ENCODE data around the gene ARHGEF2. TPM values are rescaled to one million over a fixed set of nuclear protein-coding genes. Genes with fewer than 3 reads are reported as not detected.

The ARHGEF2 gene
- total and polyA plus RNA-seq, 2 of the 13 experiments (the other 11 are each of a cell fraction or from before 2014, with no cell fraction given), result 16.1 to 32.1 TPM

- TF ChIP-seq, protein P1, sequence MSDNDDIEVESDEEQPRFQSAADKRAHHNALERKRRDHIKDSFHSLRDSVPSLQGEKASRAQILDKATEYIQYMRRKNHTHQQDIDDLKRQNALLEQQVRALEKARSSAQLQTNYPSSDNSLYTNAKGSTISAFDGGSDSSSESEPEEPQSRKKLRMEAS (IDR thresholded peaks at IDR 0.05), result no peak
- TF ChIP-seq ZNF446 (CRISPR knock-in tag; IDR thresholded peaks at IDR 0.05) (no peak), ZNF572 (CRISPR knock-in tag; IDR thresholded peaks at IDR 0.05) (no peak), DPF2 (CRISPR knock-in tag; IDR thresholded peaks at IDR 0.05; ENCODE audit: borderline replicate concordance, low read depth) (no peak), FOSL2 (CRISPR knock-in tag; IDR thresholded peaks at IDR 0.05) (no peak)
- TF ChIP-seq, protein P2, sequence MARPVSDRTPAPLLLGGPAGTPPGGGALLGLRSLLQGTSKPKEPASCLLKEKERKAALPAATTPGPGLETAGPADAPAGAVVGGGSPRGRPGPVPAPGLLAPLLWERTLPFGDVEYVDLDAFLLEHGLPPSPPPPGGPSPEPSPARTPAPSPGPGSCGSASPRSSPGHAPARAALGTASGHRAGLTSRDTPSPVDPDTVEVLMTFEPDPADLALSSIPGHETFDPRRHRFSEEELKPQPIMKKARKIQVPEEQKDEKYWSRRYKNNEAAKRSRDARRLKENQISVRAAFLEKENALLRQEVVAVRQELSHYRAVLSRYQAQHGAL (CRISPR knock-in tag; IDR thresholded peaks at IDR 0.05; ENCODE audit: not compliant biosample characterization), result no peak
Observed at GRCh38 chr1:155899683-155900082, 78.7 kb downstream of the ARHGEF2 start (continued).

DNA sequence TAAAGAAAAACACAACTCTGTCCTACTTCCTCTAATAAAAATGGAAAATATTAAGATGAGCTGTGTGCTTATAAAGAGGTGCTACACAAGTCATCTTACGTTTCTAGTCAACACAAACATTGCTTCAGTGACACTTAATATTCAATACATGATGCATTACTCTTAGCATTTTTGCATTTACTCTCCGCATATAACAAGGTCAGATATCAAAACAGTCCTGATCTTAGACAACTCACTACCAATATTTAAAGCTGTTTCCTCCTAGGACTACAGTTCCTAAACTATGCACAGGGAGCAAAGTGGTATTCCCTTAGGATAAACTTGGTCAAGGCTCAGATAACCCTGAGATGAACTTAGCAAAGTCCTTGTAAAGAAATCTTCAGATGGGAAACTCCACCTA is 79.5 kb downstream of the ARHGEF2 start:
- POLR2A ChIA-PET, result interaction anchor here (1.1 kb wide), 1 partner anchor 12 kb away, joined by 3 read pairs; the partner anchor contains the start of gene RIT1
- H4K20me1 ChIP-seq (ENCODE audit: insufficient read depth, low read length), result no peaks in the 10 kb centered on the region
- H2AFZ ChIP-seq (ENCODE audit: low read length), result no peak overlapping the region
- no peak overlapping the region for H3K4me3 ChIP-seq (replicated peaks in 1 of 3; ENCODE audit: insufficient read depth in 1 of 3, low read depth in 2 of 3, low read length in 3 of 3)
- in situ Hi-C loops (cut with HindIII; ENCODE audit: extremely low pct_ligation_motif_present, low pct_unique_long_range_greater_than_20kb) (no loop called here), intact Hi-C loops (cut with micrococcal nuclease; ENCODE audit: unreplicated experiment) (loop anchor here (10.0 kb wide), 1 partner anchor 1516 kb away; no protein-coding TSS in a partner anchor)
- WGBS (ENCODE audit: low lambda C conversion rate), result 96% methylated on average over 2 of the region's 2 CpGs
- no TSS peak for BruUV-seq (replicated peaks)
- DNase-seq (ENCODE audit: low spot score) (no peak), ATAC-seq (no peak), FAIRE-seq (no peak)
- CTCF ChIA-PET (ENCODE audit: low intra/inter-chr PET ratio, low total read pairs), result no interaction called here
- H3K27me3 ChIP-seq (ENCODE audit: control insufficient read depth in 1 of 2, insufficient read depth in 2 of 2, low read length in 2 of 2), result no peaks in the 10 kb centered on the region
- no peak overlapping the region for H3K27ac ChIP-seq (ENCODE audit: extremely low read length, insufficient read depth, low read length)
- H3K79me2 ChIP-seq (ENCODE audit: insufficient read depth, low read length), result no peaks in the 10 kb centered on the region
- no peak overlapping the region for H3K4me2 ChIP-seq (ENCODE audit: low read depth, low read length)
- no peak overlapping the region for H3K9ac ChIP-seq (ENCODE audit: insufficient read depth, low read depth, low read length)
- H3K4me1 ChIP-seq (ENCODE audit: insufficient read depth, low read length), result peaks cover 3% of the 10 kb centered on the region
- H3K36me3 ChIP-seq (replicated peaks in 1 of 2; ENCODE audit: control insufficient read depth in 1 of 2, insufficient read depth in 2 of 2, low read length in 2 of 2), result peaks cover 10 to 28% of the 10 kb centered on the region in 2 experiments
- H3K9me3 ChIP-seq (ENCODE audit: low read length), result no peaks in the 10 kb centered on the region
- TF ChIP-seq SPEN (CRISPR knock-in tag; IDR thresholded peaks at IDR 0.05; ENCODE audit: low read depth) (no peak), ADNP (CRISPR knock-in tag; IDR thresholded peaks at IDR 0.05) (no peak), DMTF1 (CRISPR knock-in tag; IDR thresholded peaks at IDR 0.05) (no peak), JARID2 (CRISPR knock-in tag; IDR thresholded peaks at IDR 0.05; ENCODE audit: insufficient replicate concordance) (no peak), ZNF446 (CRISPR knock-in tag; IDR thresholded peaks at IDR 0.05) (no peak), IRX3 (CRISPR knock-in tag; IDR thresholded peaks at IDR 0.05; ENCODE audit: borderline replicate concordance, low read depth) (no peak), CREB3 (CRISPR knock-in tag; IDR thresholded peaks at IDR 0.05) (no peak), ZNF598 (CRISPR knock-in tag; IDR thresholded peaks at IDR 0.05; ENCODE audit: borderline replicate concordance) (no peak), PHF5A (CRISPR knock-in tag; IDR thresholded peaks at IDR 0.05; ENCODE audit: low read depth, unreplicated experiment) (no peak), MBNL3 (CRISPR knock-in tag; conservative IDR thresholded peaks at IDR 0.05) (no peak), STAG1 (CRISPR knock-in tag; IDR thresholded peaks at IDR 0.05) (no peak), ZNF780A (CRISPR knock-in tag; IDR thresholded peaks at IDR 0.05) (no peak), ZNF143 (CRISPR knock-in tag; IDR thresholded peaks at IDR 0.05) (no peak), ZNF839 (CRISPR knock-in tag; IDR thresholded peaks at IDR 0.05; ENCODE audit: borderline replicate concordance) (no peak)
- TF ChIP-seq, protein P3, sequence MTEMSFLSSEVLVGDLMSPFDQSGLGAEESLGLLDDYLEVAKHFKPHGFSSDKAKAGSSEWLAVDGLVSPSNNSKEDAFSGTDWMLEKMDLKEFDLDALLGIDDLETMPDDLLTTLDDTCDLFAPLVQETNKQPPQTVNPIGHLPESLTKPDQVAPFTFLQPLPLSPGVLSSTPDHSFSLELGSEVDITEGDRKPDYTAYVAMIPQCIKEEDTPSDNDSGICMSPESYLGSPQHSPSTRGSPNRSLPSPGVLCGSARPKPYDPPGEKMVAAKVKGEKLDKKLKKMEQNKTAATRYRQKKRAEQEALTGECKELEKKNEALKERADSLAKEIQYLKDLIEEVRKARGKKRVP (CRISPR knock-in tag; IDR thresholded peaks at IDR 0.05), result no peak

Measured in HepG2 (cell line).